Tibial nerve (tissue), 4 donors: Measurements from ENCODE around the gene CD247. TPM values are rescaled to one million over a fixed set of nuclear protein-coding genes. Genes with fewer than 3 reads are reported as not detected.

Source experiments
- DNase-seq, 2 donors: peaks; one replicate each; pipeline ENCODE4 v3.0.0-alpha.2; 2019; ENCODE audit warnings: low spot score in 2 of 2
- H3K27ac ChIP-seq, 4 donors: fragments of 200-600 bp; sonication (generic) in 3 of 4; one replicate each; pipeline ENCODE4 v1.5.1; 2017 to 2019; ENCODE audit warnings: mild to moderate bottlenecking in 1 of 4
- H3K27me3 ChIP-seq, 2 donors: fragments of 200-600 bp; sonication (generic) in 1 of 2; one replicate each; pipeline versions ENCODE4 v1.5.1 to v1.6.0; 2017 to 2019
- H3K36me3 ChIP-seq, 3 donors: fragments of 200-600 bp; sonication (generic); one replicate each; pipeline ENCODE4 v1.5.1; 2018 to 2019
- H3K4me1 ChIP-seq, 4 donors: fragments of 200-600 bp; sonication (generic) in 3 of 4; one replicate each; pipeline ENCODE4 v1.5.1; 2017 to 2019
- H3K4me3 ChIP-seq, 4 donors: fragments of 200-600 bp; sonication (generic) in 3 of 4; one replicate each; pipeline ENCODE4 v1.5.1; 2017 to 2019; ENCODE audit warnings: mild to moderate bottlenecking in 1 of 4, moderate library complexity in 1 of 4
- H3K9me3 ChIP-seq, 4 donors: fragments of 200-600 bp; sonication (generic) in 3 of 4; one replicate each; pipeline ENCODE4 v1.5.1; 2017 to 2019
- CTCF ChIP-seq, 5 experiments: fragments of 200-600 bp in 3 of 5; fragments of 450-650 bp in 2 of 5; sonication (generic) in 3 of 5; IDR thresholded peaks; one replicate each; pipeline ENCODE4 v1.5.1; 2016 to 2019; ENCODE audit warnings: antibody characterized with exemption in 5 of 5, mild to moderate bottlenecking in 3 of 5, moderate library complexity in 2 of 5
- EP300 ChIP-seq, 2 donors: sonication (generic); formaldehyde crosslinking; IDR thresholded peaks; one replicate each; pipeline ENCODE4 v1.6.1; 2017; ENCODE audit warnings: antibody characterized with exemption in 2 of 2, mild to moderate bottlenecking in 1 of 2
- POLR2A ChIP-seq, 2 donors: fragments of 450-650 bp; IDR thresholded peaks; one replicate each; pipeline ENCODE4 v1.6.1; 2017; ENCODE audit warnings: antibody characterized with exemption in 2 of 2, mild to moderate bottlenecking in 2 of 2, moderate library complexity in 2 of 2
- WGBS, 2 donors: methylation state at CpG; one replicate each; pipeline ENCODE4 v1.1.5; 2018; 5-methylcytosine and 5-hydroxymethylcytosine counted together
- total RNA-seq, 4 donors: library from RNA; depleted of rRNA; stranded (reverse); fragments of >200 nt; gene quantifications; one replicate each; pipeline ENCODE4 v1.1.0, GENCODE V29; 2016

CD247 gene
- total RNA-seq, 4 donors from 2014 or later: 1.2 to 1.5 (median 1.4) TPM; not detected in 1

GRCh38 chr1:167429612-167430011 is 88.7 kb downstream of the CD247 start:
- Histone ChIP-seq H3K9me3 (no peaks in the 10 kb centered on the region), H3K27ac (no peak overlapping the region), H3K36me3 (no peaks in the 10 kb centered on the region), H3K27me3 (no peaks in the 10 kb centered on the region), H3K4me3 (no peak overlapping the region), H3K4me1 (peaks cover 0 to 1% (median 0%) of the 10 kb centered on the region in 4 donors)
- WGBS, 2 donors: 44 to 67% methylated on average over 2 of the region's 2 CpGs
- DNase-seq: no peak
- TF ChIP-seq EP300 (IDR thresholded peaks at IDR 0.05) (no peak), POLR2A (IDR thresholded peaks at IDR 0.05) (no peak), CTCF (IDR thresholded peaks at IDR 0.05) (no peak)

- 74 to 79% methylated on average over 2 of the region's 2 CpGs for WGBS, 2 donors
- no peak for DNase-seq
- no peak overlapping the region for H3K4me3 ChIP-seq
- no peak for TF ChIP-seq CTCF (IDR thresholded peaks at IDR 0.05)
- no peak for TF ChIP-seq POLR2A (IDR thresholded peaks at IDR 0.05)
- no peak for TF ChIP-seq EP300 (IDR thresholded peaks at IDR 0.05)
- no peaks in the 10 kb centered on the region for H3K27me3 ChIP-seq
- H3K27ac ChIP-seq: peak overlapping the region in 1 of 4 donors; percentile 28
- peaks cover 0 to 3% (median 0%) of the 10 kb centered on the region in 4 donors for H3K4me1 ChIP-seq
- H3K36me3 ChIP-seq: peaks cover 0 to 11% (median 0%) of the 10 kb centered on the region in 3 donors
- H3K9me3 ChIP-seq: no peaks in the 10 kb centered on the region
Measured at GRCh38 chr1:167428395-167428794, 89.9 kb downstream of the CD247 start.

GRCh38 chr1:167427848-167428247 is 90.5 kb downstream of the CD247 start:
- no peaks in the 10 kb centered on the region for H3K27me3 ChIP-seq
- H3K27ac ChIP-seq: no peak overlapping the region
- peaks cover 0 to 11% (median 0%) of the 10 kb centered on the region in 3 donors for H3K36me3 ChIP-seq
- no peak overlapping the region for H3K4me3 ChIP-seq
- 71 to 84% methylated on average over 5 of the region's 5 CpGs for WGBS, 2 donors
- DNase-seq: no peak
- TF ChIP-seq EP300 (IDR thresholded peaks at IDR 0.05) (no peak), POLR2A (IDR thresholded peaks at IDR 0.05) (no peak), CTCF (IDR thresholded peaks at IDR 0.05) (no peak)
- no peaks in the 10 kb centered on the region for H3K9me3 ChIP-seq
- H3K4me1 ChIP-seq: peaks cover 0 to 3% (median 0%) of the 10 kb centered on the region in 4 donors

GRCh38 chr1:167426716-167427115 is 91.6 kb downstream of the CD247 start:
- no peaks in the 10 kb centered on the region for H3K9me3 ChIP-seq
- WGBS, 2 donors: 90 to 94% methylated on average over 4 of the region's 4 CpGs

GRCh38 chr1:167425482-167425881 is 92.8 kb downstream of the CD247 start:
- H3K36me3 ChIP-seq: peaks cover 0 to 11% (median 0%) of the 10 kb centered on the region in 3 donors
- TF ChIP-seq EP300 (IDR thresholded peaks at IDR 0.05) (no peak), POLR2A (IDR thresholded peaks at IDR 0.05) (no peak), CTCF (IDR thresholded peaks at IDR 0.05) (no peak)
- no peaks in the 10 kb centered on the region for H3K9me3 ChIP-seq
- no peak overlapping the region for H3K4me3 ChIP-seq
- H3K4me1 ChIP-seq: peaks cover 0 to 3% (median 0%) of the 10 kb centered on the region in 4 donors
- no peak for DNase-seq
- no peaks in the 10 kb centered on the region for H3K27me3 ChIP-seq
- H3K27ac ChIP-seq: no peak overlapping the region
- WGBS, 2 donors: 70 to 74% methylated on average over 7 of the region's 7 CpGs

More at GRCh38 chr1:167426716-167427115, 91.6 kb downstream of the CD247 start:
- H3K27ac ChIP-seq: no peak overlapping the region
- no peak for TF ChIP-seq POLR2A (IDR thresholded peaks at IDR 0.05)
- TF ChIP-seq CTCF (IDR thresholded peaks at IDR 0.05): no peak
- no peak for TF ChIP-seq EP300 (IDR thresholded peaks at IDR 0.05)
- H3K4me1 ChIP-seq: peaks cover 0 to 3% (median 0%) of the 10 kb centered on the region in 4 donors
- DNase-seq: no peak
- no peak overlapping the region for H3K4me3 ChIP-seq
- H3K36me3 ChIP-seq: peaks cover 0 to 11% (median 0%) of the 10 kb centered on the region in 3 donors
- no peaks in the 10 kb centered on the region for H3K27me3 ChIP-seq
